Measurements from ENCODE around the gene ITPK1. TPM values are rescaled to one million over a fixed set of nuclear protein-coding genes. Genes with fewer than 3 reads are reported as not detected.
A peak's percentile ranks its signal among the peaks of the same experiment; 100 is the strongest.

The ITPK1 gene
- total RNA-seq, 4 donors from 2014 or later = 19.7 to 97.7 (median 26.5) TPM

- Histone ChIP-seq H3K4me1 (peaks cover 0 to 37% of the 10 kb centered on the region in 2 donors), H3K27me3 (no peaks in the 10 kb centered on the region), H3K4me3 (no peak overlapping the region), H3K9me3 (no peaks in the 10 kb centered on the region), H3K36me3 (no peaks in the 10 kb centered on the region), H3K27ac (peak overlapping the region; percentile 79 to 91)
- TF ChIP-seq POLR2A (IDR thresholded peaks at IDR 0.05) = no peak
- TF ChIP-seq CTCF (IDR thresholded peaks at IDR 0.05) = no peak
- no peak for DNase-seq
- intact Hi-C loops (cut with DNase I; ENCODE audit: low total_unique reads) = no loop called here
Measured at GRCh38 chr14:93018366-93018765, 97.4 kb downstream of the ITPK1 start.

GRCh38 chr14:93017898-93018297 is 97.8 kb downstream of the ITPK1 start:
- Histone ChIP-seq H3K36me3 (no peaks in the 10 kb centered on the region), H3K27me3 (no peaks in the 10 kb centered on the region), H3K9me3 (no peaks in the 10 kb centered on the region), H3K4me3 (no peak overlapping the region), H3K4me1 (peaks cover 4 to 41% of the 10 kb centered on the region in 2 donors), H3K27ac (peak overlapping the region; percentile 79 to 91)
- DNase-seq = no peak
- intact Hi-C loops (cut with DNase I; ENCODE audit: low total_unique reads) = no loop called here
- TF ChIP-seq POLR2A (IDR thresholded peaks at IDR 0.05) = no peak
- TF ChIP-seq CTCF (IDR thresholded peaks at IDR 0.05) = no peak

- H3K9me3 ChIP-seq = no peaks in the 10 kb centered on the region
- peaks cover 9 to 47% of the 10 kb centered on the region in 2 donors for H3K4me1 ChIP-seq
- H3K4me3 ChIP-seq = no peak overlapping the region
- intact Hi-C loops (cut with DNase I; ENCODE audit: low total_unique reads) = no loop called here
- H3K27me3 ChIP-seq = no peaks in the 10 kb centered on the region
- peak; percentile 48 to 72 for DNase-seq
- TF ChIP-seq CTCF (IDR thresholded peaks at IDR 0.05) = no peak
- no peak for TF ChIP-seq POLR2A (IDR thresholded peaks at IDR 0.05)
- H3K36me3 ChIP-seq = no peaks in the 10 kb centered on the region
- H3K27ac ChIP-seq = peak overlapping the region; percentile 79 to 91
Measured at GRCh38 chr14:93017301-93017797, 98.4 kb downstream of the ITPK1 start.

GRCh38 chr14:93016275-93016845 is 99.4 kb downstream of the ITPK1 start:
- no peak for DNase-seq
- peaks cover 13 to 51% of the 10 kb centered on the region in 2 donors for H3K4me1 ChIP-seq
- intact Hi-C loops (cut with DNase I; ENCODE audit: low total_unique reads) = no loop called here
- no peaks in the 10 kb centered on the region for H3K27me3 ChIP-seq
- TF ChIP-seq POLR2A (IDR thresholded peaks at IDR 0.05) = no peak
- TF ChIP-seq CTCF (IDR thresholded peaks at IDR 0.05) = no peak
- H3K36me3 ChIP-seq = no peaks in the 10 kb centered on the region
- H3K27ac ChIP-seq = peak overlapping the region in 1 of 2 donors; percentile 79
- H3K4me3 ChIP-seq = no peak overlapping the region
- no peaks in the 10 kb centered on the region for H3K9me3 ChIP-seq

GRCh38 chr14:93015505-93015904 is 100.2 kb downstream of the ITPK1 start:
- H3K9me3 ChIP-seq = no peaks in the 10 kb centered on the region
- intact Hi-C loops (cut with DNase I; ENCODE audit: low total_unique reads) = no loop called here
- no peaks in the 10 kb centered on the region for H3K27me3 ChIP-seq
- H3K27ac ChIP-seq = peak overlapping the region in 1 of 2 donors; percentile 77
- TF ChIP-seq CTCF (IDR thresholded peaks at IDR 0.05) (no peak), POLR2A (IDR thresholded peaks at IDR 0.05) (no peak)
- no peak for DNase-seq
- peaks cover 13 to 51% of the 10 kb centered on the region in 2 donors for H3K4me1 ChIP-seq
- H3K36me3 ChIP-seq = no peaks in the 10 kb centered on the region
- no peak overlapping the region for H3K4me3 ChIP-seq
